H9 (cell line): ENCODE results near the gene EBP. TPM values are rescaled to one million over a fixed set of nuclear protein-coding genes. Genes with fewer than 3 reads are reported as not detected.
A peak's percentile ranks its signal among the peaks of the same experiment; 100 is the strongest.

ENCODE experiments used
- DNase-seq: peaks from one replicate; pipeline ENCODE4 v3.0.0-alpha.2; 2017
- H2AFZ ChIP-seq: one replicate; pipeline ENCODE4 v1.6.1; 2013; ENCODE audit warnings: mild to moderate bottlenecking, low read length, control low read depth, moderate library complexity
- H2AK5ac ChIP-seq: 2 replicates; pipeline ENCODE4 v1.6.1; 2013; ENCODE audit warnings: low read length, control low read depth, mixed read lengths; ENCODE audit not compliant: insufficient read length
- H2BK120ac ChIP-seq: one replicate; pipeline ENCODE4 v1.6.1; 2013; ENCODE audit warnings: low read depth, mild to moderate bottlenecking, low read length, control low read depth, inconsistent platforms; ENCODE audit not compliant: poor library complexity, severe bottlenecking
- H2BK12ac ChIP-seq: 2 replicates; pipeline ENCODE4 v1.6.1; 2013; ENCODE audit warnings: low read length, control low read depth, mixed read lengths, low read depth; ENCODE audit not compliant: insufficient read length
- H2BK15ac ChIP-seq: 2 replicates; pipeline ENCODE4 v1.6.1; 2013; ENCODE audit warnings: low read depth, low read length, control low read depth
- H2BK20ac ChIP-seq: one replicate; pipeline ENCODE4 v1.6.1; 2013; ENCODE audit warnings: low read depth, mild to moderate bottlenecking, low read length, control low read depth, inconsistent platforms; ENCODE audit not compliant: poor library complexity, severe bottlenecking
- H2BK5ac ChIP-seq: 2 replicates; pipeline ENCODE4 v1.6.1; 2013; ENCODE audit warnings: low read length, control low read depth, mixed read lengths; ENCODE audit not compliant: insufficient read length
- H3K14ac ChIP-seq: 2 replicates; pipeline ENCODE4 v1.6.1; 2013; ENCODE audit warnings: low read length, control low read depth; ENCODE audit not compliant: insufficient read depth
- H3K18ac ChIP-seq: 2 replicates; pipeline ENCODE4 v1.6.1; 2013; ENCODE audit warnings: low read depth, mild to moderate bottlenecking, mixed read lengths, low read length, control low read depth; ENCODE audit not compliant: insufficient read length
- H3K23ac ChIP-seq: 2 replicates; pipeline ENCODE4 v1.6.1; 2013; ENCODE audit warnings: low read length, control low read depth, mixed read lengths, low read depth; ENCODE audit not compliant: insufficient read length
- H3K23me2 ChIP-seq: 2 replicates; pipeline ENCODE4 v1.6.1; 2013; ENCODE audit warnings: low read depth, mild to moderate bottlenecking, mixed read lengths, low read length, control low read depth; ENCODE audit not compliant: insufficient read length, poor library complexity, severe bottlenecking
- H3K27ac ChIP-seq: 2 replicates; pipeline ENCODE4 v1.5.1; 2013; ENCODE audit warnings: low read length, control low read depth, mixed read lengths, low read depth; ENCODE audit not compliant: insufficient read length
- H3K27me3 ChIP-seq: 2 replicates; pipeline ENCODE4 v1.6.1; 2013; ENCODE audit warnings: low read length, control low read depth, inconsistent platforms; ENCODE audit not compliant: insufficient read depth
- H3K4ac ChIP-seq: 2 replicates; pipeline ENCODE4 v1.6.1; 2013; ENCODE audit warnings: low read depth, mild to moderate bottlenecking, control low read depth, inconsistent platforms, low read length, moderate library complexity
- H3K4me1 ChIP-seq: 2 replicates; pipeline ENCODE4 v1.6.1; 2013; ENCODE audit warnings: low read length, control low read depth, inconsistent platforms; ENCODE audit not compliant: insufficient read depth
- H3K4me2 ChIP-seq: 2 replicates; pipeline ENCODE4 v1.6.1; 2013; ENCODE audit warnings: low read length, control low read depth, mixed read lengths; ENCODE audit not compliant: insufficient read length, insufficient read depth
- H3K56ac ChIP-seq: 2 replicates; pipeline ENCODE4 v1.6.1; 2013; ENCODE audit warnings: low read depth, mild to moderate bottlenecking, mixed read lengths, low read length, control low read depth; ENCODE audit not compliant: insufficient read length
- H3K79me1 ChIP-seq: 2 replicates; pipeline ENCODE4 v1.6.1; 2013; ENCODE audit warnings: low read depth, mild to moderate bottlenecking, moderate library complexity, low read length, control low read depth, inconsistent platforms; ENCODE audit not compliant: insufficient read depth, poor library complexity, severe bottlenecking
- H3K79me2 ChIP-seq: 2 replicates; pipeline ENCODE4 v1.6.1; 2013; ENCODE audit warnings: low read length, control low read depth, inconsistent platforms; ENCODE audit not compliant: insufficient read depth
- H3K9ac ChIP-seq: 2 replicates; pipeline ENCODE4 v1.6.1; 2013; ENCODE audit warnings: low read length, control low read depth, mixed read lengths; ENCODE audit not compliant: insufficient read length; ENCODE audit errors: extremely low read depth
- H3K9me3 ChIP-seq: one replicate; pipeline ENCODE4 v1.6.1; 2013; ENCODE audit warnings: low read depth, low read length, inconsistent platforms; ENCODE audit not compliant: control insufficient read depth
- H3T11ph ChIP-seq: one replicate; pipeline ENCODE4 v1.6.1; 2013; ENCODE audit warnings: mild to moderate bottlenecking, low read length, control low read depth, inconsistent platforms
- H4K20me1 ChIP-seq: one replicate; pipeline ENCODE4 v1.6.1; 2013; ENCODE audit not compliant: control insufficient read depth, insufficient read length, insufficient read depth
- H4K5ac ChIP-seq: 2 replicates; pipeline ENCODE4 v1.6.1; 2013; ENCODE audit warnings: low read depth, mild to moderate bottlenecking, mixed read lengths, low read length, control low read depth; ENCODE audit not compliant: insufficient read length
- H4K8ac ChIP-seq: replicated peaks from 2 replicates; pipeline ENCODE4 v1.6.1; 2013; ENCODE audit warnings: low read length, control low read depth, mixed read lengths, low read depth; ENCODE audit not compliant: insufficient read length
- H4K91ac ChIP-seq: 2 replicates; pipeline ENCODE4 v1.6.1; 2013; ENCODE audit warnings: low read depth, mild to moderate bottlenecking, moderate library complexity, mixed read lengths, low read length, control low read depth; ENCODE audit not compliant: insufficient read length
- H3K27ac Mint-ChIP-seq, 3 experiments: 2 replicates in 2 of 3; 3 replicates in 1 of 3; pipeline ENCODE4 v1.8.0; 2020 to 2021; ENCODE audit warnings: mixed read lengths in 3 of 3, mild to moderate bottlenecking in 1 of 3, moderate library complexity in 1 of 3
- H3K27me3 Mint-ChIP-seq: 2 replicates; pipeline ENCODE4 v1.8.0; 2021; ENCODE audit warnings: low read depth, mild to moderate bottlenecking, moderate library complexity, mixed read lengths
- H3K36me3 Mint-ChIP-seq, 3 experiments: 2 replicates in 2 of 3; 3 replicates in 1 of 3; pipeline ENCODE4 v1.8.0; 2020 to 2021; ENCODE audit warnings: low read depth in 3 of 3, mixed read lengths in 3 of 3; ENCODE audit not compliant: insufficient read depth in 1 of 3
- H3K4me1 Mint-ChIP-seq, 2 experiments: 2 replicates each; pipeline ENCODE4 v1.8.0; 2020; ENCODE audit warnings: mixed read lengths in 2 of 2
- H3K4me3 Mint-ChIP-seq, 2 experiments: 2 replicates in 1 of 2; 3 replicates in 1 of 2; pipeline ENCODE4 v1.8.0; 2020 to 2021; ENCODE audit warnings: mild to moderate bottlenecking in 2 of 2, mixed read lengths in 2 of 2, moderate library complexity in 1 of 2
- H3K9me3 Mint-ChIP-seq, 2 experiments: 2 replicates in 1 of 2; 3 replicates in 1 of 2; pipeline ENCODE4 v1.8.0; 2020; ENCODE audit warnings: mild to moderate bottlenecking in 2 of 2, mixed read lengths in 2 of 2, moderate library complexity in 1 of 2
- CTCF ChIP-seq: fragments of 200-600 bp; sonication (generic); conservative IDR thresholded peaks from 3 replicates; pipeline ENCODE4 v1.8.0; 2021; ENCODE audit warnings: antibody characterized with exemption, mild to moderate bottlenecking
- WGBS: extraction: QIAGEN DNeasy Blood & Tissue Kit; methylation state at CpG from one replicate; pipeline ENCODE4 v1.1.7; 2013; ENCODE audit warnings: missing lambda C conversion rate, low lambda C conversion rate, mixed read lengths; ENCODE audit not compliant: insufficient read length; ENCODE audit errors: extremely low coverage; 5-methylcytosine and 5-hydroxymethylcytosine counted together
- total RNA-seq: library from RNA; stranded (reverse); gene quantifications from 2 replicates; pipeline ENCODE4 v1.2.1, GENCODE V29; 2021

EBP gene
- total RNA-seq, 1 experiment from 2014 or later, result 117 TPM

- peaks cover 17 to 30% (median 18%) of the 10 kb centered on the region in 3 experiments for H3K36me3 Mint-ChIP-seq
- Histone ChIP-seq H2BK120ac (no peak overlapping the region), H3K9me3 (peaks cover 44% of the 10 kb centered on the region), H2BK15ac (no peak overlapping the region), H3K23ac (no peak overlapping the region), H2AFZ (no peak overlapping the region), H3T11ph (no peak overlapping the region), H3K56ac (no peak overlapping the region), H4K5ac (no peak overlapping the region), H2AK5ac (no peak overlapping the region), H3K4me1 (no peaks in the 10 kb centered on the region; the same call in 1 of the 2 replicates), H3K4ac (no peak overlapping the region), H3K18ac (no peak overlapping the region), H3K4me2 (no peak overlapping the region), H2BK5ac (no peak overlapping the region), H2BK20ac (no peak overlapping the region), H4K20me1 (no peaks in the 10 kb centered on the region), H3K23me2 (no peaks in the 10 kb centered on the region), H3K79me2 (peaks cover 3% of the 10 kb centered on the region; the same call in 1 of the 2 replicates), H3K27me3 (no peaks in the 10 kb centered on the region), H3K27ac (no peak overlapping the region), H3K14ac (no peak overlapping the region), H4K91ac (no peak overlapping the region), H3K9ac (no peak overlapping the region), H3K79me1 (no peaks in the 10 kb centered on the region), H4K8ac (no peak overlapping the region), H2BK12ac (no peak overlapping the region)
- TF ChIP-seq CTCF, result no peak
- peaks cover 2% of the 10 kb centered on the region; the same call in 1 of the 2 replicates for H3K27me3 Mint-ChIP-seq
- DNase-seq, result no peak
- H3K4me1 Mint-ChIP-seq, result peaks cover 25 to 38% of the 10 kb centered on the region in 2 experiments
- H3K27ac Mint-ChIP-seq, result no peak overlapping the region
- H3K4me3 Mint-ChIP-seq, result peak overlapping the region in 1 of 2 experiments; percentile 82; a peak in 3 of 5 replicates
- H3K9me3 Mint-ChIP-seq, result peaks cover 79 to 84% of the 10 kb centered on the region in 2 experiments
- no CpG with 5 or more reads among the region's 6 CpGs for WGBS
Measured at GRCh38 chrX:48474581-48474980, 47.0 kb upstream of the EBP start.
